GM12878 (cell line): Measurements from ENCODE around the gene EPAS1. TPM values are rescaled to one million over a fixed set of nuclear protein-coding genes. Genes with fewer than 3 reads are reported as not detected.

Experiments
- ATAC-seq: fragments of 200-7000 bp; cut with Tn5 transposase; 3 replicates; pipeline ENCODE4 v1.9.1; 2020; ENCODE audit warnings: mild to moderate bottlenecking, moderate library complexity
- BruUV-seq: library from RNA; stranded (reverse); fragments of 400-500 nt; replicated peaks from 2 replicates; lab custom pipeline; 2021; lab: Mats Ljungman, UMichigan
- CTCF ChIA-PET: fragments of 300-600 bp; sonication (Branson Sonifier 250); formaldehyde crosslinking; extraction: SDS; loops from one replicate; lab custom pipeline; 2021; ENCODE audit warnings: inconsistent platforms; lab: Yijun Ruan, JAX
- POLR2A ChIA-PET: fragments of 350-600 bp; formaldehyde crosslinking; extraction: SDS; loops from one replicate; lab custom pipeline; 2021; ENCODE audit warnings: inconsistent platforms; lab: Charles Lee
- RAD21 ChIA-PET: fragments of 300-600 bp; sonication (Branson Sonifier 250); formaldehyde crosslinking; loops from one replicate; lab custom pipeline; 2023; ENCODE audit warnings: antibody characterized with exemption; ENCODE audit not compliant: unreplicated experiment; lab: Charles Lee
- SMC1A ChIA-PET: fragments of 300-600 bp; sonication (Branson Sonifier 250); formaldehyde crosslinking; loops from one replicate; lab custom pipeline; 2023; ENCODE audit not compliant: unreplicated experiment, uncharacterized antibody; lab: Charles Lee
- DNase-seq: peaks from one replicate; pipeline ENCODE4 v3.0.0-alpha.2; 2011; ENCODE audit warnings: low read depth, low spot score
- FAIRE-seq: peaks from 3 replicates; lab custom pipeline; 2011; peaks lifted over from hg19 to GRCh38; lab: Jason Lieb, UNC
- H2AFZ ChIP-seq: 2 replicates; pipeline ENCODE4 v1.6.0; 2011; ENCODE audit warnings: low read depth, low read length, control low read depth; ENCODE audit not compliant: control insufficient read depth
- H3K27ac ChIP-seq: 2 replicates; pipeline ENCODE4 v1.5.1; 2011; ENCODE audit warnings: control low read depth; ENCODE audit not compliant: control insufficient read depth, insufficient read depth
- H3K27me3 ChIP-seq, 2 experiments: replicated peaks in 1 of 2; 2 replicates each; pipeline versions ENCODE4 v1.6.0 to v1.6.1; 2011; ENCODE audit warnings: low read length in 1 of 2; ENCODE audit not compliant: control insufficient read depth in 2 of 2, insufficient read depth in 2 of 2
- H3K36me3 ChIP-seq, 2 experiments: 2 replicates each; pipeline ENCODE4 v1.5.1; 2011; ENCODE audit warnings: low read length in 1 of 2; ENCODE audit not compliant: control insufficient read depth in 2 of 2, insufficient read depth in 2 of 2
- H3K4me1 ChIP-seq: 2 replicates; pipeline ENCODE4 v1.6.1; 2011; ENCODE audit warnings: mild to moderate bottlenecking, low read length, moderate library complexity, mixed read lengths; ENCODE audit not compliant: control insufficient read depth, insufficient read depth
- H3K4me2 ChIP-seq: 2 replicates; pipeline ENCODE4 v1.6.0; 2011; ENCODE audit warnings: control low read depth; ENCODE audit not compliant: control insufficient read depth, insufficient read depth
- H3K4me3 ChIP-seq: fragments of 200-600 bp; sonication (generic); 2 replicates; pipeline ENCODE4 v1.5.1; 2016
- H3K79me2 ChIP-seq: 2 replicates; pipeline ENCODE4 v1.6.0; 2011; ENCODE audit warnings: low read length; ENCODE audit not compliant: control insufficient read depth, insufficient read depth
- H3K9ac ChIP-seq: 2 replicates; pipeline ENCODE4 v1.8.0; 2011; ENCODE audit warnings: low read length, control low read depth, mixed read lengths; ENCODE audit not compliant: control insufficient read depth, insufficient read depth
- H3K9me3 ChIP-seq: replicated peaks from 3 replicates; pipeline ENCODE4 v1.5.1; 2011; ENCODE audit warnings: mild to moderate bottlenecking, low read length; ENCODE audit not compliant: control insufficient read depth, insufficient read depth
- H4K20me1 ChIP-seq: 2 replicates; pipeline ENCODE4 v1.6.0; 2011; ENCODE audit not compliant: control insufficient read depth, insufficient read depth
- ATF3 ChIP-seq: IDR thresholded peaks from 2 replicates; pipeline ENCODE4 v1.6.1; 2011; ENCODE audit warnings: low read depth, mild to moderate bottlenecking, low read length, moderate library complexity, borderline replicate concordance; ENCODE audit errors: extremely low read depth
- EED ChIP-seq: sonication (generic); IDR thresholded peaks from 2 replicates; pipeline ENCODE4 v1.6.1; 2016; ENCODE audit warnings: antibody characterized with exemption, low read depth
- ELK1 ChIP-seq: IDR thresholded peaks from 2 replicates; pipeline ENCODE4 v1.6.1; 2012; ENCODE audit warnings: low read depth, low read length, improper control_type of control experiment
- ETV6 ChIP-seq, 2 experiments: fragments of 450-650 bp in 1 of 2; IDR thresholded peaks in 1 of 2; conservative IDR thresholded peaks in 1 of 2; 2 replicates each; pipeline ENCODE4 v1.6.1; 2014; ENCODE audit warnings: antibody characterized with exemption in 1 of 2, borderline replicate concordance in 1 of 2, low read depth in 1 of 2, mild to moderate bottlenecking in 1 of 2, moderate library complexity in 1 of 2
- GABPA ChIP-seq: IDR thresholded peaks from 2 replicates; pipeline ENCODE4 v1.6.1; 2014; ENCODE audit warnings: antibody characterized with exemption, low read depth, mild to moderate bottlenecking, inconsistent platforms
- IKZF1 ChIP-seq: fragments of 450-650 bp; conservative IDR thresholded peaks from 2 replicates; pipeline ENCODE4 v1.6.1; 2017; ENCODE audit warnings: antibody characterized with exemption, mild to moderate bottlenecking
- IRF3 ChIP-seq: fragments of 450-650 bp; IDR thresholded peaks from 2 replicates; pipeline ENCODE4 v1.6.1; 2014; ENCODE audit warnings: mild to moderate bottlenecking
- MXI1 ChIP-seq: fragments of 150-350 bp; IDR thresholded peaks from 2 replicates; pipeline ENCODE4 v1.6.1; 2011; ENCODE audit warnings: low read depth, mild to moderate bottlenecking, inconsistent platforms, low read length, improper control_type of control experiment
- NFXL1 ChIP-seq: fragments of 450-650 bp; IDR thresholded peaks from 2 replicates; pipeline ENCODE4 v1.6.1; 2017; ENCODE audit warnings: antibody characterized with exemption, mild to moderate bottlenecking, borderline replicate concordance
- NFYA ChIP-seq: IDR thresholded peaks from 2 replicates; pipeline ENCODE4 v1.6.1; 2011; ENCODE audit warnings: low read depth, mild to moderate bottlenecking, low read length, improper control_type of control experiment, borderline replicate concordance
- PML ChIP-seq: IDR thresholded peaks from 2 replicates; pipeline ENCODE4 v1.6.1; 2012; ENCODE audit warnings: low read length, inconsistent platforms
- RAD51 ChIP-seq: fragments of 450-650 bp; IDR thresholded peaks from 2 replicates; pipeline ENCODE4 v1.6.1; 2016; ENCODE audit warnings: moderate library complexity, mild to moderate bottlenecking, inconsistent platforms
- RCOR1 ChIP-seq: conservative IDR thresholded peaks from 2 replicates; pipeline ENCODE4 v1.6.1; 2012; ENCODE audit warnings: low read depth, low read length, improper control_type of control experiment
- SIN3A ChIP-seq: IDR thresholded peaks from 2 replicates; pipeline ENCODE4 v1.6.1; 2012; ENCODE audit warnings: low read depth, low read length, improper control_type of control experiment
- ZBED1 ChIP-seq: IDR thresholded peaks from 2 replicates; pipeline ENCODE4 v1.6.1; 2016; ENCODE audit warnings: borderline replicate concordance
- ZBTB40 ChIP-seq: fragments of 450-650 bp; IDR thresholded peaks from 2 replicates; pipeline ENCODE4 v1.6.1; 2016; ENCODE audit warnings: mild to moderate bottlenecking, moderate library complexity, borderline replicate concordance
- ZZZ3 ChIP-seq: IDR thresholded peaks from 2 replicates; pipeline ENCODE4 v1.6.1; 2011; ENCODE audit warnings: low read depth; ENCODE audit not compliant: control insufficient read depth, insufficient read length
- WGBS: methylation state at CpG from one replicate; pipeline ENCODE4 v1.1.6; 2016; ENCODE audit warnings: low lambda C conversion rate; ENCODE audit not compliant: insufficient replicate concordance, insufficient coverage; ENCODE audit errors: missing lambda C conversion rate; 5-methylcytosine and 5-hydroxymethylcytosine counted together
- in situ Hi-C: fragments of 300-500 bp; cut with MboI; formaldehyde crosslinking; loops from 9 replicates; pipeline ENCODE4 v1.14.3; 2018; ENCODE audit warnings: mixed read lengths
- intact Hi-C: fragments of 100-400 bp; cut with micrococcal nuclease; formaldehyde crosslinking; loops from one replicate; pipeline ENCODE4 v1.14.2; 2022; ENCODE audit not compliant: unreplicated experiment
- polyA plus RNA-seq, 11 experiments: library from polyadenylated mRNA; depleted of rRNA in 4 of 11; unstranded in 6 of 11; stranded (reverse) in 5 of 11; fragments of >200 nt; fragmentation: Nextera tagmentation in 4 of 11; fragmentation: Illumina TruSeq in 1 of 11; extraction: Ambion mirVana in 4 of 11; extraction: Trizol in 1 of 11; gene quantifications; 1 replicate in 1 of 11; 2 replicates in 10 of 11; pipeline versions ENCODE4 v1.2.1 to v1.2.3, GENCODE V29; 2011 to 2016; ENCODE audit warnings: inconsistent platforms in 2 of 11, missing spikeins in 2 of 11, low read depth in 1 of 11
- total RNA-seq, 4 experiments: library from RNA; depleted of rRNA in 3 of 4; stranded (reverse); fragments of >200 nt in 3 of 4; fragmentation: Illumina TruSeq in 1 of 4; extraction: Trizol in 1 of 4; gene quantifications; 2 replicates each; pipeline versions ENCODE4 v1.2.1 to v1.2.3, GENCODE V29; 2013 to 2021

Gene EPAS1
- total and polyA plus RNA-seq, 10 of the 15 experiments (the other 5 are each of a cell fraction or from before 2014, with no cell fraction given): 0.11 to 22.0 (median 1.3) TPM; not detected in 1

GRCh38 chr2:46260305-46260704, 36.9 kb upstream of the EPAS1 start:
- ChIA-PET CTCF (interaction anchor here (0.7 to 1.5 kb wide), 4 partner anchors 11 to 103 kb away, joined by 3 to 4 read pairs (median 4); no protein-coding TSS in a partner anchor), POLR2A (interaction anchor here (0.6 to 1.3 kb wide), 3 partner anchors 8 to 71 kb away, joined by 3 to 4 read pairs (median 3); no protein-coding TSS in a partner anchor)

More at GRCh38 chr2:46260305-46260704, 36.9 kb upstream of the EPAS1 start:
- Histone ChIP-seq H3K4me2 (no peak overlapping the region), H3K9ac (no peak overlapping the region), H3K79me2 (no peaks in the 10 kb centered on the region), H3K36me3 (no peaks in the 10 kb centered on the region), H3K4me1 (no peaks in the 10 kb centered on the region), H3K27me3 (no peaks in the 10 kb centered on the region), H3K27ac (no peak overlapping the region), H4K20me1 (no peaks in the 10 kb centered on the region), H3K9me3 (no peaks in the 10 kb centered on the region), H3K4me3 (no peak overlapping the region), H2AFZ (no peak overlapping the region)
- BruUV-seq: no TSS peak
- FAIRE-seq (no peak), DNase-seq (no peak), ATAC-seq (no peak)
- ChIA-PET RAD21 (interaction anchor here (1.1 kb wide), 1 partner anchor 30 kb away, joined by 4 read pairs; no protein-coding TSS in a partner anchor), SMC1A (interaction anchor here (0.8 to 1.8 kb wide), 6 partner anchors 8 to 103 kb away, joined by 3 to 5 read pairs (median 4); no protein-coding TSS in a partner anchor)
- WGBS: 33% methylated on average over 4 of the region's 4 CpGs
- in situ Hi-C loops (no loop called here), intact Hi-C loops (no loop called here)
- TF ChIP-seq MXI1: no peak
- no peak for TF ChIP-seq SIN3A
- no peak for TF ChIP-seq RCOR1
- TF ChIP-seq PML: no peak
- TF ChIP-seq NFXL1: no peak
- no peak for TF ChIP-seq ATF3
- no peak for TF ChIP-seq IKZF1
- TF ChIP-seq RAD51: no peak
- TF ChIP-seq ETV6 (conservative IDR thresholded peaks at IDR 0.05 in 1 of 2, IDR thresholded peaks at IDR 0.05 in 1 of 2; ENCODE audit: borderline replicate concordance in 1 of 2, low read depth in 1 of 2): no peak
- no peak for TF ChIP-seq EED
- TF ChIP-seq GABPA: no peak
- TF ChIP-seq ZBTB40: no peak
- TF ChIP-seq ZZZ3: no peak
- TF ChIP-seq ELK1: no peak
- no peak for TF ChIP-seq IRF3
- TF ChIP-seq NFYA: no peak
- no peak for TF ChIP-seq ZBED1
